SK-N-SH (cell line): ENCODE results near the gene IKZF4. TPM values are rescaled to one million over a fixed set of nuclear protein-coding genes. Genes with fewer than 3 reads are reported as not detected.

Experiments used
- CTCF ChIA-PET: fragments of 300-600, 350-600 bp; formaldehyde crosslinking; extraction: SDS; loops from one replicate; lab custom pipeline; 2021; lab: Yijun Ruan, JAX
- POLR2A ChIA-PET: fragments of 350-600 bp; sonication (Branson Sonifier 250); formaldehyde crosslinking; extraction: SDS; loops from one replicate; lab custom pipeline; 2020; ENCODE audit warnings: antibody characterized with exemption, inconsistent platforms; lab: Yijun Ruan, JAX
- DNase-seq: peaks from one replicate; pipeline ENCODE4 v3.0.0; 2012
- H2AFZ ChIP-seq: fragments of 200-600 bp; sonication (generic); 2 replicates; pipeline ENCODE4 v1.8.1; 2016; ENCODE audit warnings: antibody characterized with exemption, mild to moderate bottlenecking, low read depth
- H3F3A ChIP-seq: fragments of 200-600 bp; sonication (generic); replicated peaks from 2 replicates; pipeline ENCODE3; 2016; ENCODE audit warnings: antibody characterized with exemption, mild to moderate bottlenecking; ENCODE audit not compliant: insufficient read depth
- H3K27ac ChIP-seq, 2 experiments: fragments of 200-500 bp in 1 of 2; fragments of 200-600 bp in 1 of 2; sonication (Bioruptor generic) in 1 of 2; sonication (generic), shearing (Covaris generic) in 1 of 2; 2 replicates each; pipeline versions ENCODE4 v1.5.1 to v1.6.1; 2014 to 2016; ENCODE audit warnings: low read depth in 2 of 2, inconsistent platforms in 1 of 2, low read length in 1 of 2, mild to moderate bottlenecking in 1 of 2, mixed read lengths in 1 of 2
- H3K27me3 ChIP-seq: fragments of 200-600 bp; sonication (generic), shearing (Covaris generic); 2 replicates; pipeline ENCODE4 v1.6.1; 2016; ENCODE audit warnings: mixed run types; ENCODE audit not compliant: insufficient read depth
- H3K36me3 ChIP-seq, 2 experiments: fragments of 200-500 bp in 1 of 2; fragments of 200-600 bp in 1 of 2; sonication (Bioruptor generic) in 1 of 2; sonication (generic) in 1 of 2; replicated peaks in 1 of 2; 2 replicates each; pipeline versions ENCODE3 to v1.5.1; 2014 to 2016; ENCODE audit warnings: low read length in 1 of 2, mild to moderate bottlenecking in 1 of 2; ENCODE audit not compliant: insufficient read depth in 2 of 2, control insufficient read depth in 1 of 2
- H3K4me1 ChIP-seq, 2 experiments: fragments of 200-500 bp in 1 of 2; fragments of 200-600 bp in 1 of 2; sonication (Bioruptor generic) in 1 of 2; sonication (generic), shearing (Covaris generic) in 1 of 2; 2 replicates each; pipeline versions ENCODE4 v1.5.1 to v1.6.1; 2014 to 2016; ENCODE audit warnings: low read depth in 1 of 2, low read length in 1 of 2, mixed run types in 1 of 2; ENCODE audit not compliant: insufficient read depth in 2 of 2, control insufficient read depth in 1 of 2
- H3K4me2 ChIP-seq: fragments of 200-600 bp; sonication (generic), shearing (Covaris generic); 2 replicates; pipeline ENCODE4 v1.6.1; 2017; ENCODE audit warnings: mixed run types
- H3K4me3 ChIP-seq, 2 experiments: fragments of 200-500 bp in 1 of 2; fragments of 200-600 bp in 1 of 2; sonication (Bioruptor generic) in 1 of 2; sonication (generic), shearing (Covaris generic) in 1 of 2; 2 replicates each; pipeline versions ENCODE4 v1.5.1 to v1.8.1; 2014 to 2016; ENCODE audit warnings: low read depth in 2 of 2, inconsistent platforms in 1 of 2, low read length in 1 of 2, mild to moderate bottlenecking in 1 of 2, mixed read lengths in 1 of 2, moderate library complexity in 1 of 2
- H3K79me2 ChIP-seq: fragments of 200-600 bp; sonication (generic); 2 replicates; pipeline ENCODE4 v1.8.1; 2017; ENCODE audit warnings: mild to moderate bottlenecking; ENCODE audit not compliant: insufficient read depth
- H3K9ac ChIP-seq: fragments of 200-600 bp; sonication (generic); 2 replicates; pipeline ENCODE4 v1.6.1; 2017; ENCODE audit warnings: mixed run types
- H3K9me2 ChIP-seq: fragments of 200-600 bp; sonication (generic); 2 replicates; pipeline ENCODE4 v1.6.1; 2017; ENCODE audit warnings: mixed run types
- H3K9me3 ChIP-seq: fragments of 200-600 bp; sonication (generic); 2 replicates; pipeline ENCODE4 v1.6.1; 2017; ENCODE audit warnings: mixed run types, mild to moderate bottlenecking, moderate library complexity
- H4K20me1 ChIP-seq: fragments of 200-600 bp; sonication (generic); 2 replicates; pipeline ENCODE4 v1.6.1; 2017; ENCODE audit warnings: mild to moderate bottlenecking, mixed run types; ENCODE audit not compliant: insufficient read depth
- CHD2 ChIP-seq: fragments of 150-350 bp; IDR thresholded peaks from 2 replicates; pipeline ENCODE4 v1.6.1; 2018; ENCODE audit warnings: low read length; ENCODE audit not compliant: partially characterized antibody
- EP300 ChIP-seq, 2 experiments: IDR thresholded peaks; 2 replicates each; pipeline versions ENCODE4 v1.4.0 to v1.6.1; 2012; ENCODE audit warnings: borderline replicate concordance in 1 of 2, low read depth in 1 of 2, low read length in 1 of 2
- EZH2phosphoT487 ChIP-seq: fragments of 200-600 bp; sonication (generic); IDR thresholded peaks from 2 replicates; pipeline ENCODE4 v1.6.1; 2017; ENCODE audit warnings: low read depth, mixed run types, mild to moderate bottlenecking, antibody characterized with exemption, moderate library complexity, borderline replicate concordance
- FOXJ3 ChIP-seq: sonication (generic); formaldehyde crosslinking; IDR thresholded peaks from 2 replicates; pipeline ENCODE4 v1.5.1; 2020; ENCODE audit warnings: mild to moderate bottlenecking, missing genetic modification reagents
- FOXM1 ChIP-seq: IDR thresholded peaks from 2 replicates; pipeline ENCODE4 v1.4.0; 2012; ENCODE audit warnings: low read depth, mild to moderate bottlenecking
- GATA2 ChIP-seq: sonication (generic); formaldehyde crosslinking; IDR thresholded peaks from 2 replicates; pipeline ENCODE4 v1.5.0; 2020; ENCODE audit warnings: mild to moderate bottlenecking, missing genetic modification reagents
- IRF3 ChIP-seq: fragments of 150-350 bp; IDR thresholded peaks from 2 replicates; pipeline ENCODE4 v1.6.1; 2016; ENCODE audit warnings: mild to moderate bottlenecking, low read depth, low read length
- MXI1 ChIP-seq: IDR thresholded peaks from 2 replicates; pipeline ENCODE4 v1.6.1; 2012; ENCODE audit warnings: mild to moderate bottlenecking, low read depth, low read length, improper control_type of control experiment
- NFIC ChIP-seq: IDR thresholded peaks from 2 replicates; pipeline ENCODE4 v1.4.0; 2012; ENCODE audit warnings: borderline replicate concordance
- NRF1 ChIP-seq: IDR thresholded peaks from 2 replicates; pipeline ENCODE4 v1.6.1; 2012; ENCODE audit warnings: low read depth, mild to moderate bottlenecking, low read length
- RCOR1 ChIP-seq: fragments of 150-350 bp; IDR thresholded peaks from 2 replicates; pipeline ENCODE4 v1.6.1; 2017; ENCODE audit warnings: antibody characterized with exemption, low read length
- RFX5 ChIP-seq: IDR thresholded peaks from 2 replicates; pipeline ENCODE4 v1.6.1; 2012; ENCODE audit warnings: mild to moderate bottlenecking, improper control_type of control experiment, low read length
- RXRA ChIP-seq: IDR thresholded peaks from 2 replicates; pipeline ENCODE4 v1.4.0; 2012; ENCODE audit warnings: low read depth, mild to moderate bottlenecking, borderline replicate concordance
- SIN3A ChIP-seq: IDR thresholded peaks from 2 replicates; pipeline ENCODE4 v1.6.1; 2012; ENCODE audit warnings: low read depth, mild to moderate bottlenecking, low read length, moderate library complexity, borderline replicate concordance
- SMC3 ChIP-seq: IDR thresholded peaks from 2 replicates; pipeline ENCODE4 v1.6.1; 2012; ENCODE audit warnings: low read depth, low read length, improper control_type of control experiment
- TAF1 ChIP-seq: IDR thresholded peaks from 2 replicates; pipeline ENCODE4 v1.6.1; 2012; ENCODE audit warnings: low read depth, mild to moderate bottlenecking, low read length, moderate library complexity, borderline replicate concordance
- TCF12 ChIP-seq: IDR thresholded peaks from 2 replicates; pipeline ENCODE4 v1.4.0; 2012
- ZBTB33 ChIP-seq: IDR thresholded peaks from 2 replicates; pipeline ENCODE4 v1.4.0; 2012; ENCODE audit warnings: low read depth, borderline replicate concordance
- WGBS: methylation state at CpG from one replicate; pipeline ENCODE4 v1.1.6; 2017; ENCODE audit warnings: low lambda C conversion rate; 5-methylcytosine and 5-hydroxymethylcytosine counted together
- polyA plus RNA-seq, 3 experiments: library from polyadenylated mRNA; depleted of rRNA; stranded (reverse); fragments of >200 nt; gene quantifications; 2 replicates each; pipeline ENCODE4 v1.2.3, GENCODE V29; 2012
- TF ChIP-seq, protein P1 (sequence below): IDR thresholded peaks from 2 replicates; pipeline ENCODE4 v1.6.1; 2012; ENCODE audit warnings: mild to moderate bottlenecking, low read depth, low read length, moderate library complexity
- TF ChIP-seq, protein P2 (sequence below): fragments of 200-600 bp; sonication (generic); IDR thresholded peaks from 2 replicates; pipeline ENCODE4 v1.6.1; 2017; ENCODE audit warnings: antibody characterized with exemption, mild to moderate bottlenecking, moderate library complexity
- TF ChIP-seq, protein P3 (sequence below): IDR thresholded peaks from 2 replicates; pipeline ENCODE4; 2012

IKZF4 gene
- polyA plus RNA-seq, 1 of the 3 experiments (the other 2 are of a cell fraction): 3.9 TPM

GRCh38 chr12:56041552-56042429 lies 20.9 kb downstream of the IKZF4 start, which contains the start of gene RPS26:
Gene RPS26 (plus strand): TSS chr12:56041918. CDS start chr12:56042167, 249 bp downstream.
- DNase-seq: peak; percentile 89
- peaks cover 22% of the 10 kb centered on the region for H3K79me2 ChIP-seq
- H3K9me2 ChIP-seq: no peaks in the 10 kb centered on the region
- peaks cover 14% of the 10 kb centered on the region for H4K20me1 ChIP-seq
- 1% methylated on average over 44 of the region's 50 CpGs for WGBS
- H3K27ac ChIP-seq: peak within 1 kb of the TSS; percentile 90 to 98
- ChIA-PET POLR2A (interaction anchor here (0.6 to 2.0 kb wide), 4 partner anchors 18 to 76 kb away, joined by 3 to 6 read pairs (median 4); partner anchors contain the start of genes IKZF4 and ZC3H10), CTCF (interaction anchor here (0.8 to 5.1 kb wide), 7 partner anchors 21 to 303 kb away, joined by 3 to 46 read pairs (median 5); partner anchors contain the start of genes IKZF4 and SUOX)
- H3K4me1 ChIP-seq: peaks cover 6 to 10% of the 10 kb centered on the region in 2 experiments
- H3K4me3 ChIP-seq: peak within 1 kb of the TSS; percentile 81 to 93
- H3K36me3 ChIP-seq: peaks cover 25 to 29% of the 10 kb centered on the region in 2 experiments
- peak within 1 kb of the TSS; percentile 82 for H3K4me2 ChIP-seq
- peak within 1 kb of the TSS; percentile 97 for H2AFZ ChIP-seq
- H3F3A ChIP-seq: peaks cover 39% of the 10 kb centered on the region
- H3K9me3 ChIP-seq: no peaks in the 10 kb centered on the region
- no peaks in the 10 kb centered on the region for H3K27me3 ChIP-seq
- peak within 1 kb of the TSS; percentile 97 for H3K9ac ChIP-seq
- TF ChIP-seq GATA2 (CRISPR knock-in tag) (no peak), NFIC (no peak), SIN3A (peak; percentile 75), SMC3 (peak; percentile 50), FOXM1 (no peak), TCF12 (peak; percentile 18; the same call in 1 of the 2 replicates), MXI1 (peak; percentile 60; the same call in 1 of the 2 replicates), FOXJ3 (CRISPR knock-in tag) (no peak), IRF3 (no peak), RCOR1 (no peak; the same call in 1 of the 2 replicates), EZH2phosphoT487 (no peak), TAF1 (peak; percentile 98), RXRA (no peak), NRF1 (peak; percentile 32; the same call in 1 of the 2 replicates), CHD2 (peak; percentile 97), RFX5 (0 out of 2 replicates have a peak, but pooled peaks have one; percentile 22), EP300 (IDR thresholded peaks at IDR 0.05; ENCODE audit: borderline replicate concordance in 1 of 2, low read depth in 1 of 2, low read length in 1 of 2) (no peak), ZBTB33 (no peak)
- TF ChIP-seq, protein P1, sequence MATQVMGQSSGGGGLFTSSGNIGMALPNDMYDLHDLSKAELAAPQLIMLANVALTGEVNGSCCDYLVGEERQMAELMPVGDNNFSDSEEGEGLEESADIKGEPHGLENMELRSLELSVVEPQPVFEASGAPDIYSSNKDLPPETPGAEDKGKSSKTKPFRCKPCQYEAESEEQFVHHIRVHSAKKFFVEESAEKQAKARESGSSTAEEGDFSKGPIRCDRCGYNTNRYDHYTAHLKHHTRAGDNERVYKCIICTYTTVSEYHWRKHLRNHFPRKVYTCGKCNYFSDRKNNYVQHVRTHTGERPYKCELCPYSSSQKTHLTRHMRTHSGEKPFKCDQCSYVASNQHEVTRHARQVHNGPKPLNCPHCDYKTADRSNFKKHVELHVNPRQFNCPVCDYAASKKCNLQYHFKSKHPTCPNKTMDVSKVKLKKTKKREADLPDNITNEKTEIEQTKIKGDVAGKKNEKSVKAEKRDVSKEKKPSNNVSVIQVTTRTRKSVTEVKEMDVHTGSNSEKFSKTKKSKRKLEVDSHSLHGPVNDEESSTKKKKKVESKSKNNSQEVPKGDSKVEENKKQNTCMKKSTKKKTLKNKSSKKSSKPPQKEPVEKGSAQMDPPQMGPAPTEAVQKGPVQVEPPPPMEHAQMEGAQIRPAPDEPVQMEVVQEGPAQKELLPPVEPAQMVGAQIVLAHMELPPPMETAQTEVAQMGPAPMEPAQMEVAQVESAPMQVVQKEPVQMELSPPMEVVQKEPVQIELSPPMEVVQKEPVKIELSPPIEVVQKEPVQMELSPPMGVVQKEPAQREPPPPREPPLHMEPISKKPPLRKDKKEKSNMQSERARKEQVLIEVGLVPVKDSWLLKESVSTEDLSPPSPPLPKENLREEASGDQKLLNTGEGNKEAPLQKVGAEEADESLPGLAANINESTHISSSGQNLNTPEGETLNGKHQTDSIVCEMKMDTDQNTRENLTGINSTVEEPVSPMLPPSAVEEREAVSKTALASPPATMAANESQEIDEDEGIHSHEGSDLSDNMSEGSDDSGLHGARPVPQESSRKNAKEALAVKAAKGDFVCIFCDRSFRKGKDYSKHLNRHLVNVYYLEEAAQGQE: peak; percentile 74; the same call in 1 of the 2 replicates
- TF ChIP-seq, protein P2, sequence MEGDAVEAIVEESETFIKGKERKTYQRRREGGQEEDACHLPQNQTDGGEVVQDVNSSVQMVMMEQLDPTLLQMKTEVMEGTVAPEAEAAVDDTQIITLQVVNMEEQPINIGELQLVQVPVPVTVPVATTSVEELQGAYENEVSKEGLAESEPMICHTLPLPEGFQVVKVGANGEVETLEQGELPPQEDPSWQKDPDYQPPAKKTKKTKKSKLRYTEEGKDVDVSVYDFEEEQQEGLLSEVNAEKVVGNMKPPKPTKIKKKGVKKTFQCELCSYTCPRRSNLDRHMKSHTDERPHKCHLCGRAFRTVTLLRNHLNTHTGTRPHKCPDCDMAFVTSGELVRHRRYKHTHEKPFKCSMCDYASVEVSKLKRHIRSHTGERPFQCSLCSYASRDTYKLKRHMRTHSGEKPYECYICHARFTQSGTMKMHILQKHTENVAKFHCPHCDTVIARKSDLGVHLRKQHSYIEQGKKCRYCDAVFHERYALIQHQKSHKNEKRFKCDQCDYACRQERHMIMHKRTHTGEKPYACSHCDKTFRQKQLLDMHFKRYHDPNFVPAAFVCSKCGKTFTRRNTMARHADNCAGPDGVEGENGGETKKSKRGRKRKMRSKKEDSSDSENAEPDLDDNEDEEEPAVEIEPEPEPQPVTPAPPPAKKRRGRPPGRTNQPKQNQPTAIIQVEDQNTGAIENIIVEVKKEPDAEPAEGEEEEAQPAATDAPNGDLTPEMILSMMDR: peak; percentile 50
- TF ChIP-seq, protein P3, sequence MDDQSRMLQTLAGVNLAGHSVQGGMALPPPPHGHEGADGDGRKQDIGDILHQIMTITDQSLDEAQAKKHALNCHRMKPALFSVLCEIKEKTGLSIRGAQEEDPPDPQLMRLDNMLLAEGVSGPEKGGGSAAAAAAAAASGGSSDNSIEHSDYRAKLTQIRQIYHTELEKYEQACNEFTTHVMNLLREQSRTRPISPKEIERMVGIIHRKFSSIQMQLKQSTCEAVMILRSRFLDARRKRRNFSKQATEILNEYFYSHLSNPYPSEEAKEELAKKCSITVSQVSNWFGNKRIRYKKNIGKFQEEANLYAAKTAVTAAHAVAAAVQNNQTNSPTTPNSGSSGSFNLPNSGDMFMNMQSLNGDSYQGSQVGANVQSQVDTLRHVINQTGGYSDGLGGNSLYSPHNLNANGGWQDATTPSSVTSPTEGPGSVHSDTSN: peak; percentile 85
